BLaER1 treated with 17β-estradiol and CSF1 and Interleukin-3, amounts not matched to agents 10 nM and 100 nM (cell line): ENCODE measurements around the gene DAB2IP.

Source experiments
- H3K27ac ChIP-seq, 11 experiments: shearing (Covaris generic); formaldehyde crosslinking; 2 replicates each; pipeline ENCODE4 v1.8.1; 2022
- H3K27me3 ChIP-seq, 11 experiments: shearing (Covaris generic); formaldehyde crosslinking; 2 replicates each; pipeline ENCODE4 v1.8.1; 2022
- H3K36me3 ChIP-seq, 11 experiments: shearing (Covaris generic); formaldehyde crosslinking; 2 replicates each; pipeline ENCODE4 v1.8.1; 2022
- H3K4me1 ChIP-seq, 10 experiments: shearing (Covaris generic); formaldehyde crosslinking; 2 replicates each; pipeline ENCODE4 v1.8.1; 2022
- H3K4me2 ChIP-seq, 11 experiments: shearing (Covaris generic); formaldehyde crosslinking; 2 replicates each; pipeline ENCODE4 v1.8.1; 2022
- H3K4me3 ChIP-seq, 10 experiments: shearing (Covaris generic); formaldehyde crosslinking; 2 replicates each; pipeline ENCODE4 v1.8.1; 2022
- H3K9ac ChIP-seq, 11 experiments: shearing (Covaris generic); formaldehyde crosslinking; 2 replicates each; pipeline ENCODE4 v1.8.1; 2022
- H3K9me3 ChIP-seq, 11 experiments: shearing (Covaris generic); formaldehyde crosslinking; replicated peaks in 1 of 11; 2 replicates each; pipeline ENCODE4 v1.8.1; 2022
- H4K20me1 ChIP-seq, 11 experiments: shearing (Covaris generic); formaldehyde crosslinking; 2 replicates each; pipeline ENCODE4 v1.8.1; 2022
- Cebpa-rat ChIP-seq, 11 experiments: shearing (Covaris generic); IDR thresholded peaks; 2 replicates each; pipeline ENCODE4 v1.8.1; 2022

DAB2IP gene

DNA sequence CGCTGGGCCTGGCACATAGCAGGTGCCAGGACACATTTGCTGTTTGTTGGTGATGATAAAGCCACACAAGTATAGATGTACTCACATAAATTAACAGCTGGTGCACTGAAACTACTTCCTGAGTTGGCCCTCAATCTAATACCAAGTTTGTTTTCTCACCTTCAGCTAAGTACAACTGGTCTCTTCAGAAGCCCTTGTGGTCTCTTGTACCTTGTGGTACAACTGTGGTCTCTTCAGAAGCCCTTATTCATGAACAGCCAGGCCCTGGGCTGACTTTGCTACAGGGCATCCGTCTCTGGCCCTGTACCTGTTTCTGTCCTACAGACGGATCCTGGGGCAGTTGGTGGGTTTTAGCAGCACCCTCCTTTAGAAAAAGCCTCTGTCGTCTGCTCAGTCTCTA is 81.5 kb downstream of the DAB2IP start:
- Histone ChIP-seq H3K9ac (no peak overlapping the region), H3K36me3 (no peaks in the 10 kb centered on the region), H3K9me3 (no peaks in the 10 kb centered on the region), H3K4me3 (no peak overlapping the region), H4K20me1 (peaks cover 8 to 93% (median 63%) of the 10 kb centered on the region in 11 experiments; a peak in 19 of 22 replicates), H3K4me1 (peaks cover 12 to 92% (median 77%) of the 10 kb centered on the region in 10 experiments; a peak in 19 of 20 replicates), H3K27ac (no peak overlapping the region), H3K27me3 (peaks cover 0 to 11% (median 0%) of the 10 kb centered on the region in 11 experiments; a peak in 4 of 22 replicates), H3K4me2 (peak overlapping the region in 8 of 11 experiments; percentile 1 to 56 (median 38); a peak in 13 of 22 replicates)
- no peak for TF ChIP-seq Cebpa-rat (IDR thresholded peaks at IDR 0.05)

DNA sequence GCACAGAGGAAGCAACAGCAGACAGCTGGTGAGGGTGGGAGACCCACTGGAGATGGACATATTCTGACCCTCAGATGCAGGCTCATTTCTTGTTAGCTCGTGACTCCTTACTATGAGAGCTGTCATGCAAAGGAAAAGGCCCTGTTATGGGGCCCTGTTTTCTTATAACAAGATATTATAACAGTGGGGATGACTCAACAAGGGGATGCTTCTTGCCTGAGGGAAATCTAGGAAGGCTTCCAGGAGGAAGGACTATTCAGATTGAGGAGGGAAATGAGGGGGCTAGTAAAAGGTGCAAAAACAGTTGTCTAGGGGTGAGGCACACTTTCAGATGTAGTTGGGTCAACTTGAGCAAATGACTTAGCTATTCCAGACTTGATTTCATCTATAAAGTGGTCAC is 83.0 kb downstream of the DAB2IP start:
- peaks cover 8 to 95% (median 66%) of the 10 kb centered on the region in 11 experiments; a peak in 19 of 22 replicates for H4K20me1 ChIP-seq
- H3K4me1 ChIP-seq: peaks cover 12 to 98% (median 83%) of the 10 kb centered on the region in 10 experiments; a peak in 19 of 20 replicates
- no peaks in the 10 kb centered on the region for H3K36me3 ChIP-seq
- H3K9ac ChIP-seq: no peak overlapping the region
- peaks cover 0 to 11% (median 0%) of the 10 kb centered on the region in 11 experiments; a peak in 4 of 22 replicates for H3K27me3 ChIP-seq
- no peak overlapping the region for H3K27ac ChIP-seq
- no peak for TF ChIP-seq Cebpa-rat (IDR thresholded peaks at IDR 0.05)
- H3K4me3 ChIP-seq: no peak overlapping the region
- peak overlapping the region in 8 of 11 experiments; percentile 29 to 96 (median 94); a peak in 11 of 22 replicates for H3K4me2 ChIP-seq
- no peaks in the 10 kb centered on the region for H3K9me3 ChIP-seq

DNA sequence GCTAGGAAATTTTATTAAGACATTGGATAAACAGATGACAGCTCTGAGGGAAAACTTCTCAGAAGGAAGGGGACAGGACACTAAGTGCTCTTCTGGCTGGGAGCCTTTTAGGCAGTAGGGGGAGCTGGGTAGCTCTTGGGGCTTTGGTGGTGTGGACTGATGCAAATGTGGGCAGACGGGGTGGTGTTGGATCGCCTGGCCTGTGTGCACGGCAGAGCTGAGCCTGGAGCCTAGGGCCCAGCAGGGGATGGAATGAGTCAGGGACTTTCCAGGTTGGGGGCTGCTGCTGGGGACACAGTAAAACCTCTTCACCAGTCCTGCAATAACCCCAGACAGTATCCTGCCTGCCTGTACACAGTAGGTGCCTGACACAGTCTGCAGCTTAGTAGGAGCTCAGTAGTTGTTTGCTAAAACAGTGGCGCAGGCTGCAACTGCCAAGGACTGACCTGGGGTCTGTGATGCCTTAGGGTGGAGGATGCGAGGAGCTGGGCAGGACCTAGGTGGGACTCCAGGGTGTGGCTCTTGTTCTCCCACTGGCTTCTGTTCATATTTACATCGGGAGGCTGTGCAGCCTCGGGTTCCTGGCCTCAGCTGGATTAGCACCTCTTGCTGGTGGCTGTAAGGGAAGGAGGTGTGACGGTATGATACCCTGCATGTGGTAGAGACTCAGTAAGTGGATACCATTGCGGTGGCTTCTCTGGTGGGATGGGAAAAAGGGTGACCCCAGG is 83.8 kb downstream of the DAB2IP start:
- Histone ChIP-seq H3K36me3 (no peaks in the 10 kb centered on the region), H3K4me1 (peaks cover 12 to 91% (median 82%) of the 10 kb centered on the region in 10 experiments; a peak in 19 of 20 replicates), H4K20me1 (peaks cover 8 to 95% (median 64%) of the 10 kb centered on the region in 11 experiments; a peak in 19 of 22 replicates), H3K9ac (peak overlapping the region in 1 of 11 experiments; percentile 38; a peak in 1 of 22 replicates), H3K27me3 (peaks cover 0 to 11% (median 0%) of the 10 kb centered on the region in 11 experiments; a peak in 4 of 22 replicates), H3K4me3 (no peak overlapping the region), H3K27ac (peak overlapping the region in 2 of 11 experiments; percentile 28 to 53; a peak in 2 of 22 replicates), H3K4me2 (peak overlapping the region; percentile 86 to 96 (median 94); a peak in 21 of 22 replicates), H3K9me3 (no peaks in the 10 kb centered on the region)
- no peak for TF ChIP-seq Cebpa-rat (IDR thresholded peaks at IDR 0.05)

DNA sequence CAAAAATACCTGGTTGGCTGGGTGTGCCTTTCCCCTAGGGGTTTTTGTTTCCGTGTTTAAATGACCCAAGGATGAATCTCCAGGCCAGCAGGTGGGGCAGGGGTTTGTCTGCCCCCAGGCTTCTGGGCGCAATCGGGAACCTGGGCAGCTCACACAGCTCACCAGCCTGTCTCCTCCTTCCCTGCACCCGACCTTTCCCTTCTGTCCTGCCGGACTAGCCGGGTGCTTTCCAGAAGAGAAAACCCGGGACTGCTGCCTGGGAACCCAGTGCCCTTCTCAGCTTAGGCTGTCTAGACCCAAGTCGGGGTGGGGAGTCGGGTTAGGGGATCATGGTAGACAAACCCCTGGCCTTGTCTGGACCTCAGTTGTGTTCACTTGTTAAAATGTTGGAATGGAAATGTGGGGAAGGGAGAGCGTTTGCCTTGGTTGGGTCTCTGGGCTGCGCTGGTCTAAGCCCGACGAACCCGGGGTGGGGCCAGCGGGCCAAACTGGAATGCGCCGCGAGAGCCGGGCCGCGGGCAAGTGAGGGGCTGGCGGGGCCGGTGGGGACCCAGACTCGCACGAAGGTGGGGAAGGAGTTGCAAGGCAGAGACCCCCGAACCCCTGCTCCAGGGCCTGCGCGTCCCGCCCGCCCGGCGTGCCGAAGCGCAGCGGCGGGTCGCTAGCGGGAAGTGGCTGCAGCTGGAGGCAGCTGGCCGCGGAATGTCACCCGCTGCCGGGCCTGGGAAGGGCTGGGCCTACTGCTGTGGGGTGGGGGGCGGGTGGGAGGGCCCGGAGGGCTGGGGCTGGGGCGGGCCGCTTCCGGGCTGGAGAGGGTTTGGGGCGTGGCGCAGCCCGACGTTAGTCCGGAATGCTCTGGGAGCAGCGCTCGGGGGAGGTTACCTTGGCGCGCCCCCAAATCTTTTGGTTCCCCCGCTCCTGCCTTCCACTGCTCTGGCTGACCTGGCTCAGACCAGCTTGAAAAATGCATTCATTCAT is 84.6 kb downstream of the DAB2IP start:
- peak overlapping the region; percentile 28 to 65 (median 48); a peak in 17 of 20 replicates for H3K4me3 ChIP-seq
- peaks cover 12 to 87% (median 77%) of the 10 kb centered on the region in 10 experiments; a peak in 19 of 20 replicates for H3K4me1 ChIP-seq
- no peak for TF ChIP-seq Cebpa-rat (IDR thresholded peaks at IDR 0.05)
- H3K4me2 ChIP-seq: peak overlapping the region; percentile 86 to 96 (median 94)
- no peaks in the 10 kb centered on the region for H3K36me3 ChIP-seq
- H3K9me3 ChIP-seq: no peaks in the 10 kb centered on the region
- H3K9ac ChIP-seq: peak overlapping the region in 8 of 11 experiments; percentile 34 to 64 (median 53); a peak in 13 of 22 replicates
- H4K20me1 ChIP-seq: peaks cover 8 to 95% (median 61%) of the 10 kb centered on the region in 11 experiments; a peak in 19 of 22 replicates
- peak overlapping the region in 8 of 11 experiments; percentile 34 to 61 (median 53); a peak in 11 of 22 replicates for H3K27ac ChIP-seq
- peaks cover 0 to 11% (median 0%) of the 10 kb centered on the region in 11 experiments; a peak in 4 of 22 replicates for H3K27me3 ChIP-seq

DNA sequence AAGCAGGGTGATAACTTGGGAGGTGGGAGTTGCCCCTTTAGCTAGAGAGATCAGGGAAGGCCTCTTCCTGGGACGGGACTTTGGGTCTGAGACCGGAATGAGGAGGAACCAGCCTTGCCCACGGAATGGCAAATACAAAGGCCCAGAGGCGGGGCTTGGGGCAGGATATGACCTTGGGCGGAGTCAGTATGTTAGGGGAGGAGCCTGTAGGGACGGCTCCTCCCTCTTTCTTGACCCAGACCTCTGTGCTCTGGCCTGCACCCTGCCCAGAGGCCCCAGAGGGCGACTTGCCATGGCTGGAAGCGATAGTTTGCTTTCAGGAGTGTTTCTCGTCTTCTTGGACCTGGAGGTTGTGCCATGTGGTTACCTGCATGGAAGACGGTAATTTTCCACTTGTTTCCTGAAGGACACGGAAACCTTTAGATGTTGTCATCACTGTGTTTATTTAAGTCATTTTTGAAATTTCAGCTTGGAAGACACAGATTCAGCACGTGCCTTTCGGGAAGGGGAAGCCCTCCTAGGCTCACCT is 85.6 kb downstream of the DAB2IP start:
- Histone ChIP-seq H3K27ac (peak overlapping the region in 7 of 11 experiments; percentile 34 to 61 (median 52); a peak in 9 of 22 replicates), H3K9ac (peak overlapping the region in 8 of 11 experiments; percentile 34 to 64 (median 50); a peak in 11 of 22 replicates), H3K27me3 (peaks cover 0 to 11% (median 0%) of the 10 kb centered on the region in 11 experiments; a peak in 4 of 22 replicates), H4K20me1 (peaks cover 8 to 97% (median 61%) of the 10 kb centered on the region in 11 experiments; a peak in 19 of 22 replicates), H3K4me3 (peak overlapping the region in 9 of 10 experiments; percentile 30 to 65 (median 48); a peak in 14 of 20 replicates), H3K9me3 (no peaks in the 10 kb centered on the region), H3K4me1 (peaks cover 12 to 87% (median 78%) of the 10 kb centered on the region in 10 experiments; a peak in 19 of 20 replicates), H3K4me2 (peak overlapping the region; percentile 76 to 96 (median 93)), H3K36me3 (no peaks in the 10 kb centered on the region)
- TF ChIP-seq Cebpa-rat (IDR thresholded peaks at IDR 0.05): no peak

DNA sequence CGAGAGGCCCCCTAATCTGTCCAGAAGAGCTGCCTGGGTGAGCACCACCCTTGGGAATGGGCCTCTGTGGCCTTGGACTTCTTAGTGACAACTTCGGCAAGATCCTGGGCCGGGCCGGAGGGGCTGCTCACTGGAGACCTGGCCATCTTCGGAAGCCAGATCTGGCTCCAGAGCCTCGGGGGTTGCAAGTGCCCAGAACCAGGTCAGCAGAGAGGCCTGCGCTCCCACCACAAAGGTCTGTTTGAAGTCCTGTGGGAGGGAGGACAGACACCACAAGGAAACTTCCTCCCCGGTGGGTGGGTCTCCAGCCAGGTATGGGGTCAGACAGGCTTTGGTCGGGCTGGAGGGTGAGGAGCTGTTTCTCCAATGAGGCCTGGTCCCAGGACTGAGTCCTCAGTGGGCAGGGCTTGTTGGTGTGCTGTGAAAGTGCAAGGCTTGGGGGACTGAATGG is 86.1 kb downstream of the DAB2IP start:
- peaks cover 8 to 97% (median 59%) of the 10 kb centered on the region in 11 experiments; a peak in 19 of 22 replicates for H4K20me1 ChIP-seq
- H3K4me2 ChIP-seq: peak overlapping the region in 9 of 11 experiments; percentile 88 to 96 (median 94); a peak in 18 of 22 replicates
- peaks cover 0 to 11% (median 0%) of the 10 kb centered on the region in 11 experiments; a peak in 4 of 22 replicates for H3K27me3 ChIP-seq
- no peaks in the 10 kb centered on the region for H3K9me3 ChIP-seq
- H3K27ac ChIP-seq: no peak overlapping the region
- peak overlapping the region in 2 of 11 experiments; percentile 8 to 35; a peak in 1 of 22 replicates for H3K9ac ChIP-seq
- no peaks in the 10 kb centered on the region for H3K36me3 ChIP-seq
- no peak overlapping the region; a peak in 1 of 20 replicates for H3K4me3 ChIP-seq
- TF ChIP-seq Cebpa-rat (IDR thresholded peaks at IDR 0.05): no peak
- H3K4me1 ChIP-seq: peaks cover 12 to 87% (median 74%) of the 10 kb centered on the region in 10 experiments; a peak in 19 of 20 replicates

DNA sequence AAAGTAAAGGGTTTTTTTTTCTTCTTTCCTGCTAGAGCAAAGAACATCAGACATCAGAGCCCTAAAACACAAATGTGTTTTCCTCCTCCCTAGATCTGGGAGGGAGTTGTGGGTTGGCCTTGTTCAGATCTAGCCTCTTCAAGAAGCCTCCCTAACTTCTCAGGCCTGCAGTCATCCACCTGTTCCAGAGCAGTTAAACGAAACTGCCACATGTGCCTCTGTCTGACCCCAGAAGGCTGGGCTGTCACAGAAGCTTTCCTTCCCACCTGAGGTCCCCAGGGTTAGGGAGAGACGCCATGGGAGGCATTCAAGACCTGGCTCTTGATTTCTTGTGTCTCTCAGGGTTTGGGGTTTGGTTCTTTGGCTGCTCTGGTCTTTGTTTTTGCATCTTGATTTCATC is 87.0 kb downstream of the DAB2IP start:
- Histone ChIP-seq H3K4me2 (peak overlapping the region in 8 of 11 experiments; percentile 88 to 96 (median 94); a peak in 12 of 22 replicates), H3K9me3 (no peaks in the 10 kb centered on the region), H3K9ac (peak overlapping the region in 3 of 11 experiments; percentile 8 to 35 (median 24); a peak in 4 of 22 replicates), H3K4me1 (peaks cover 16 to 86% (median 73%) of the 10 kb centered on the region in 10 experiments), H4K20me1 (peaks cover 8 to 97% (median 51%) of the 10 kb centered on the region in 11 experiments; a peak in 19 of 22 replicates), H3K4me3 (no peak overlapping the region), H3K27ac (no peak overlapping the region), H3K27me3 (peaks cover 0 to 11% (median 0%) of the 10 kb centered on the region in 11 experiments; a peak in 4 of 22 replicates), H3K36me3 (no peaks in the 10 kb centered on the region)
- no peak for TF ChIP-seq Cebpa-rat (IDR thresholded peaks at IDR 0.05)
